Activated T-helper 1 cell treated with anti-CD3 and anti-CD28 coated beads, Interleukin-12 subunit alpha, Interleukin-12 subunit beta, Interleukin-2, Interleukin-4 antibody, amounts not matched to agents 30 ng/mL and 10 ng/mL and 1 ng/mL, durations not matched to agents 14 hours and 24 hours and 36 hours (primary cell): ENCODE measurements around the gene IRF5. TPM values are rescaled to one million over a fixed set of nuclear protein-coding genes. Genes with fewer than 3 reads are reported as not detected.
"Not testable (repeated sequence)": the region's sequence is repeated elsewhere in the genome, so short reads cannot be mapped to it uniquely, and the experiment has no call there.

Experiments
- DNase-seq: peaks from one replicate; pipeline ENCODE4 v3.0.0; 2021; ENCODE audit warnings: low spot score
- H3K27ac Mint-ChIP-seq: one replicate; pipeline ENCODE4 v1.8.0; 2021; ENCODE audit warnings: mild to moderate bottlenecking, mixed read lengths
- H3K27me3 Mint-ChIP-seq: one replicate; pipeline ENCODE4 v1.8.0; 2022; ENCODE audit warnings: mild to moderate bottlenecking, moderate library complexity, mixed read lengths; ENCODE audit not compliant: insufficient read depth
- H3K36me3 Mint-ChIP-seq: one replicate; pipeline ENCODE4 v1.8.0; 2021; ENCODE audit warnings: low read depth, mixed read lengths
- H3K4me1 Mint-ChIP-seq: one replicate; pipeline ENCODE4 v1.8.0; 2021; ENCODE audit warnings: low read depth, mixed read lengths
- H3K4me3 Mint-ChIP-seq: one replicate; pipeline ENCODE4 v1.8.0; 2021; ENCODE audit warnings: mild to moderate bottlenecking, moderate library complexity, mixed read lengths
- H3K9me3 Mint-ChIP-seq: one replicate; pipeline ENCODE4 v1.8.0; 2021; ENCODE audit warnings: mixed read lengths
- intact Hi-C: fragments of 100-400 bp; cut with micrococcal nuclease; formaldehyde crosslinking; loops from one replicate; pipeline ENCODE4 v1.15.1; 2024
- total RNA-seq: library from RNA; stranded (reverse); gene quantifications from 2 replicates; pipeline ENCODE4 v1.2.3, GENCODE V29; 2022

IRF5 gene
- total RNA-seq, 1 donor from 2014 or later: 19.8 TPM

DNA sequence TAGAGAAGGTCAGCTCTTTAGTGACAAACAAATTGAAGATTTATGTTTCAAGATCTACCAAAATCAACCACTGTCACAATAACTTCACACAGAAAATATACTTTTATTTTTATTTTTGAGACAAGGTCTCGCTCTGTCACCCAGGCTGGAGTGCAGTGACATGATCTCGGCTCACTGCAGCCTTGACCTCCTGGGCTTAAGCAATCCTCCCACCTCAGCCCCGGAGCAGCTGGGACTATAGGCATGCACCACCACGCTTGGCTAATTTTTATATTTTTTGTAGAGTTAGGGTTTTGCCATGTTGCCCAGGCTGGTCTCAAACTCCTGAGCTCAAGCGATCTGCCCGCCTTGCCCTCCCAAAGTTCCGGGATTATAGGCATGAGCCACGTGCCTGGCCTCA, 56.8 kb downstream of the IRF5 start:
- H3K27me3 Mint-ChIP-seq, H3K4me1 Mint-ChIP-seq, H3K4me3 Mint-ChIP-seq, H3K27ac Mint-ChIP-seq, DNase-seq, H3K9me3 Mint-ChIP-seq: not testable (repeated sequence)
- peaks cover 28% of the 10 kb centered on the region for H3K36me3 Mint-ChIP-seq
- intact Hi-C loops: loop anchor here (5.0 kb wide), 1 partner anchor 38 kb away; no protein-coding TSS in a partner anchor

DNA sequence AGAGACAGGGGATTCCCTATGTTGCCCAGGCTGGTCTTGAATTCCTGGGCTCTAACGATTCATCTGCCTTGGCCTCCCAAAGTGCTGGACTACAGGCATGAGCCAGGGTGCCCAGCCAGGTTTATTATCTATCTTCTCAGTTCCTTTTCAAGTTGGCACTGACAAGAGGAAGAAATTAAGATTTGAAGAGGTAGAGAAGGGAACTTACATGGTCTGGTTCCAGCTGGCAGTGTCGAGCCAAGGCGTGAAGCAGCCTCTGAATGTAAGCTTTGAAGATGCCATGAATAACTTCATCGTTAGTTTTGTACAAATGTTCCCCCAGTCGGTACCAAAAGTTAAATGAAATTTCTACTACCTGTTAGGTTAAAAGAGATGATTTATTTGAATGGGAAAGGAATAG, 59.5 kb downstream of the IRF5 start:
- no peak overlapping the region for H3K27ac Mint-ChIP-seq
- no peaks in the 10 kb centered on the region for H3K9me3 Mint-ChIP-seq
- intact Hi-C loops: no loop called here
- no peaks in the 10 kb centered on the region for H3K4me1 Mint-ChIP-seq
- no peak for DNase-seq
- H3K36me3 Mint-ChIP-seq: peaks cover 29% of the 10 kb centered on the region
- no peak overlapping the region for H3K4me3 Mint-ChIP-seq
- no peaks in the 10 kb centered on the region for H3K27me3 Mint-ChIP-seq

Other genes with a start within 250 kb of the IRF5 start
- 52.8 and 59.2 TPM in 2 replicates for gene CALU, start 198.6 kb upstream of the IRF5 start, total RNA-seq
- not detected in 2 replicates for gene OPN1SW, start 162.1 kb upstream of the IRF5 start, total RNA-seq
- 10.0 and 11.1 TPM in 2 replicates for gene CCDC136, start 146.0 kb upstream of the IRF5 start, total RNA-seq
- 0.03 and 0.07 TPM in 2 replicates for gene FLNC, start 107.5 kb upstream of the IRF5 start, total RNA-seq
- gene ATP6V1F, start 75.1 kb upstream of the IRF5 start, total RNA-seq: 131 and 134 TPM in 2 replicates
- not detected in 2 replicates for gene KCP, start 27.2 kb upstream of the IRF5 start, total RNA-seq
- 52.8 and 53.2 TPM in 2 replicates for gene TNPO3, start 117.2 kb downstream of the IRF5 start, total RNA-seq
- 9.5 and 9.8 TPM in 2 replicates for gene TSPAN33, start 206.8 kb downstream of the IRF5 start, total RNA-seq